NK-92 treated with Interleukin-12 subunit alpha and Interleukin-12 subunit beta, amount 100 ng/mL, for 24 hours (cell line): ENCODE measurements around the gene GTF3A.
A peak's percentile ranks its signal among the peaks of the same experiment; 100 is the strongest.

ENCODE experiments used
- DNase-seq: peaks from one replicate; lab custom pipeline; 2025; lab: John Stamatoyannopoulos, UW

Gene GTF3A

GRCh38 chr13:27449081-27449603 lies 24.7 kb downstream of the GTF3A start:
- no peak for DNase-seq

GRCh38 chr13:27449936-27450828 lies 25.8 kb downstream of the GTF3A start, which contains the start of gene MTIF3:
Gene MTIF3 (minus strand): TSS chr13:27450564. CDS start chr13:27440448, 10,116 bp downstream.
- DNase-seq, result peak; percentile 97

GRCh38 chr13:27450921-27451471 lies 26.6 kb downstream of the GTF3A start:
- DNase-seq, result no peak

GRCh38 chr13:27455331-27455855 lies 31.0 kb downstream of the GTF3A start:
- no peak for DNase-seq

- no peak for DNase-seq
Measured at GRCh38 chr13:27461940-27462584, 37.6 kb downstream of the GTF3A start.

GRCh38 chr13:27463500-27463899 lies 39.1 kb downstream of the GTF3A start:
- DNase-seq, result peak; percentile 53

- DNase-seq, result no peak
Measured at GRCh38 chr13:27465611-27466010, 41.2 kb downstream of the GTF3A start.

GRCh38 chr13:27466513-27466912 lies 42.1 kb downstream of the GTF3A start:
- DNase-seq, result no peak

- DNase-seq, result no peak
Measured at GRCh38 chr13:27470075-27470820, 45.8 kb downstream of the GTF3A start.

GRCh38 chr13:27472441-27472840 lies 48.0 kb downstream of the GTF3A start:
- no peak for DNase-seq

- DNase-seq, result peak; percentile 25
Measured at GRCh38 chr13:27472941-27473340, 48.5 kb downstream of the GTF3A start.

- no peak for DNase-seq
Measured at GRCh38 chr13:27474751-27475268, 50.4 kb downstream of the GTF3A start.

- DNase-seq, result no peak
Measured at GRCh38 chr13:27476943-27477703, 52.7 kb downstream of the GTF3A start.

GRCh38 chr13:27481766-27482165 lies 57.3 kb downstream of the GTF3A start:
- no peak for DNase-seq

GRCh38 chr13:27482983-27483382 lies 58.6 kb downstream of the GTF3A start:
- no peak for DNase-seq

GRCh38 chr13:27483421-27483820 lies 59.0 kb downstream of the GTF3A start:
- DNase-seq, result no peak
